ENCODE data around the gene SRCAP. TPM values are rescaled to one million over a fixed set of nuclear protein-coding genes. Genes with fewer than 3 reads are reported as not detected.

SRCAP gene
- total RNA-seq, 4 donors from 2014 or later = 17.2 to 42.6 (median 31.0) TPM

GRCh38 chr16:30711712-30712111, 12.7 kb downstream of the SRCAP start:
- H3K36me3 ChIP-seq = peaks cover 5 to 100% (median 60%) of the 10 kb centered on the region in 3 donors

GRCh38 chr16:30715750-30716445, 16.9 kb downstream of the SRCAP start:
- 74 to 80% methylated on average over 17 of the region's 17 CpGs for WGBS, 2 donors
- H3K36me3 ChIP-seq = peaks cover 3 to 100% (median 56%) of the 10 kb centered on the region in 3 donors

More at GRCh38 chr16:30711712-30712111, 12.7 kb downstream of the SRCAP start:
- WGBS, 2 donors = 91 to 100% methylated on average over 1 of the region's 1 CpG
- Histone ChIP-seq H3K9me3 (no peaks in the 10 kb centered on the region), H3K4me1 (peaks cover 0 to 4% (median 0%) of the 10 kb centered on the region in 4 donors), H3K27ac (no peak overlapping the region), H3K4me3 (no peak overlapping the region), H3K27me3 (peaks cover 0 to 2% of the 10 kb centered on the region in 2 donors)
- TF ChIP-seq POLR2A (IDR thresholded peaks at IDR 0.05) (no peak), CTCF (IDR thresholded peaks at IDR 0.05) (no peak), EP300 (IDR thresholded peaks at IDR 0.05) (no peak)
- no peak for DNase-seq (ENCODE audit: low spot score in 2 of 2)

GRCh38 chr16:30720086-30720485, 21.1 kb downstream of the SRCAP start:
- Histone ChIP-seq H3K4me1 (no peaks in the 10 kb centered on the region), H3K36me3 (peaks cover 6 to 100% (median 62%) of the 10 kb centered on the region in 3 donors), H3K27me3 (no peaks in the 10 kb centered on the region), H3K27ac (no peak overlapping the region), H3K4me3 (no peak overlapping the region), H3K9me3 (no peaks in the 10 kb centered on the region)
- no peak for DNase-seq (ENCODE audit: low spot score in 2 of 2)
- WGBS, 2 donors = 82 to 83% methylated on average over 11 of the region's 11 CpGs
- TF ChIP-seq CTCF (IDR thresholded peaks at IDR 0.05) (no peak), EP300 (IDR thresholded peaks at IDR 0.05) (no peak), POLR2A (IDR thresholded peaks at IDR 0.05) (no peak)

More at GRCh38 chr16:30715750-30716445, 16.9 kb downstream of the SRCAP start:
- Histone ChIP-seq H3K4me1 (peaks cover 0 to 4% (median 0%) of the 10 kb centered on the region in 4 donors), H3K27me3 (no peaks in the 10 kb centered on the region), H3K9me3 (no peaks in the 10 kb centered on the region), H3K4me3 (no peak overlapping the region), H3K27ac (peak overlapping the region in 2 of 4 donors; percentile 58 to 70)
- DNase-seq (ENCODE audit: low spot score in 2 of 2) = no peak
- TF ChIP-seq POLR2A (IDR thresholded peaks at IDR 0.05) (no peak), CTCF (IDR thresholded peaks at IDR 0.05) (no peak), EP300 (IDR thresholded peaks at IDR 0.05) (no peak)

GRCh38 chr16:30720694-30721093, 21.7 kb downstream of the SRCAP start:
- Histone ChIP-seq H3K36me3 (peaks cover 6 to 100% (median 62%) of the 10 kb centered on the region in 3 donors), H3K27me3 (no peaks in the 10 kb centered on the region), H3K27ac (no peak overlapping the region), H3K4me1 (no peaks in the 10 kb centered on the region), H3K4me3 (no peak overlapping the region), H3K9me3 (no peaks in the 10 kb centered on the region)
- 85 to 92% methylated on average over 8 to 9 of the region's 9 CpGs for WGBS, 2 donors
- no peak for DNase-seq (ENCODE audit: low spot score in 2 of 2)
- TF ChIP-seq POLR2A (IDR thresholded peaks at IDR 0.05) = no peak
- TF ChIP-seq EP300 (IDR thresholded peaks at IDR 0.05) = no peak
- TF ChIP-seq CTCF (IDR thresholded peaks at IDR 0.05) = no peak

- TF ChIP-seq CTCF (IDR thresholded peaks at IDR 0.05) = no peak
- TF ChIP-seq POLR2A (IDR thresholded peaks at IDR 0.05) = no peak
- TF ChIP-seq EP300 (IDR thresholded peaks at IDR 0.05) = no peak
- DNase-seq (ENCODE audit: low spot score in 2 of 2) = no peak
- no peaks in the 10 kb centered on the region for H3K9me3 ChIP-seq
- H3K36me3 ChIP-seq = peaks cover 6 to 100% (median 57%) of the 10 kb centered on the region in 3 donors
- H3K27ac ChIP-seq = no peak overlapping the region
- peaks cover 0 to 3% (median 0%) of the 10 kb centered on the region in 4 donors for H3K4me1 ChIP-seq
- no peaks in the 10 kb centered on the region for H3K27me3 ChIP-seq
- 93% methylated on average over 8 of the region's 8 CpGs for WGBS, 2 donors
- no peak overlapping the region for H3K4me3 ChIP-seq
Measured at GRCh38 chr16:30721167-30721566, 22.2 kb downstream of the SRCAP start.
